ENCODE measurements around the gene COL4A2. TPM values are rescaled to one million over a fixed set of nuclear protein-coding genes. Genes with fewer than 3 reads are reported as not detected.
A peak's percentile ranks its signal among the peaks of the same experiment; 100 is the strongest.

Gene COL4A2
- total RNA-seq, 1 experiment from 2014 or later: 66.0 TPM

DNA sequence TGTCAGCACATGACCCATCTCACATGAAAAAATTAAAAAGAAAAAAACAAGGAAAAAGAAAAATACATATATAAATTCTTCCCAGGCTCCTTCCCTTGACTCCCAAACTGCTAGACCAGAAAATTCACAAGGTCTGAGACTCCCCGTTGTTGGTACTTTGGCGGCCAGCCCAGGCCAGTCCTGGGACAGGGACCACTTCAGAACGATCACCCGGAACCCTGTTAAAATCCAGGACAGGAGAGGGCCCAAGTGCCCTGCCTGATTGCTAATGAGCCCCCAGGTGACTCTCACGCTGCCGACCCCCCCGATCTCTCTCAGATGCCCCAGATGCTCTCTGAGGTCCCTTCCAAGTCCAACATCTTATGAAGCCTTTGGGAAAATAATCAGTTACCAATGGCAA lies 107.2 kb downstream of the COL4A2 start:
- no TSS peak for BruUV-seq (replicated peaks)
- H3K27ac Mint-ChIP-seq (ENCODE audit: low read depth, unreplicated experiment): no peak overlapping the region
- H3K4me1 Mint-ChIP-seq (ENCODE audit: insufficient read depth, unreplicated experiment): peaks cover 36% of the 10 kb centered on the region

GRCh38 chr13:110414931-110415330 lies 107.8 kb downstream of the COL4A2 start:
- Mint-ChIP-seq H3K27me3 (ENCODE audit: insufficient read depth, unreplicated experiment) (no peaks in the 10 kb centered on the region), H3K36me3 (ENCODE audit: insufficient read depth, unreplicated experiment) (no peaks in the 10 kb centered on the region), H3K4me1 (ENCODE audit: insufficient read depth, unreplicated experiment) (peaks cover 36% of the 10 kb centered on the region), H3K27ac (ENCODE audit: low read depth, unreplicated experiment) (no peak overlapping the region), H3K4me3 (ENCODE audit: unreplicated experiment) (no peak overlapping the region), H3K9me3 (ENCODE audit: unreplicated experiment) (no peaks in the 10 kb centered on the region)
- CTCF ChIA-PET: interaction anchor here (0.6 to 1.7 kb wide), 5 partner anchors 17 to 193 kb away, joined by 3 to 7 read pairs (median 3); partner anchors contain the start of gene COL4A1
- no peak for TF ChIP-seq CTCF (IDR thresholded peaks at IDR 0.05; ENCODE audit: unreplicated experiment)
- POLR2A ChIA-PET: interaction anchor here (1.2 to 1.7 kb wide), 2 partner anchors 156 to 196 kb away, joined by 3 read pairs; no protein-coding TSS in a partner anchor
- BruUV-seq (replicated peaks): no TSS peak
- DNase-seq (ENCODE audit: unreplicated experiment): no peak
- intact Hi-C loops (cut with micrococcal nuclease): no loop called here

More for the DNA sequence above, 107.2 kb downstream of the COL4A2 start:
- Mint-ChIP-seq H3K9me3 (ENCODE audit: unreplicated experiment) (no peaks in the 10 kb centered on the region), H3K4me3 (ENCODE audit: unreplicated experiment) (no peak overlapping the region), H3K27me3 (ENCODE audit: insufficient read depth, unreplicated experiment) (no peaks in the 10 kb centered on the region), H3K36me3 (ENCODE audit: insufficient read depth, unreplicated experiment) (no peaks in the 10 kb centered on the region)
- TF ChIP-seq CTCF (IDR thresholded peaks at IDR 0.05; ENCODE audit: unreplicated experiment): no peak
- intact Hi-C loops (cut with micrococcal nuclease): no loop called here
- no peak for DNase-seq (ENCODE audit: unreplicated experiment)
- ChIA-PET CTCF (interaction anchor here (1.0 kb wide), 1 partner anchor 192 kb away, joined by 3 read pairs; no protein-coding TSS in a partner anchor), POLR2A (no interaction called here)

DNA sequence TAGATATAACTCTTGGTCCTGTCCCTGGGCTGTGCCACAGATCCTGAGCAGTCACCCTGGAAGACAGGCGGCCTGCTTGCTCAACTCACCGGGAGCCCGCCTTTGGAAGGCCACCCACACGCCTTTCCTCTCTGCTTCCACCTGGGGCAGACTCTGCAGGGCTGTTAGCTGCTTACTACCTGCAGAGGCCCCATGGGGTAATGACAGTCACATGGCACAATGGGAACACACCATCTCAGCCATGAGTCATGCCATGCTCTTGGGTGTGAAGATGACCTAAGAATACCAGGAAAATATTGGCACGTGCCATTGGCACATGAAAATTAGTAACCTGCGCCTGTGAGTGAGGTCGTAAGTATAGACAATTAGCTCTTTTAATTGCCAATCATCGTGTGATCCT lies 108.6 kb downstream of the COL4A2 start:
- Mint-ChIP-seq H3K36me3 (ENCODE audit: insufficient read depth, unreplicated experiment) (no peaks in the 10 kb centered on the region), H3K27me3 (ENCODE audit: insufficient read depth, unreplicated experiment) (no peaks in the 10 kb centered on the region), H3K9me3 (ENCODE audit: unreplicated experiment) (no peaks in the 10 kb centered on the region), H3K4me1 (ENCODE audit: insufficient read depth, unreplicated experiment) (peaks cover 37% of the 10 kb centered on the region), H3K4me3 (ENCODE audit: unreplicated experiment) (no peak overlapping the region), H3K27ac (ENCODE audit: low read depth, unreplicated experiment) (peak overlapping the region; percentile 67)
- TF ChIP-seq CTCF (IDR thresholded peaks at IDR 0.05; ENCODE audit: unreplicated experiment): no peak
- peak; percentile 96 for DNase-seq (ENCODE audit: unreplicated experiment)
- intact Hi-C loops (cut with micrococcal nuclease): no loop called here
- ChIA-PET POLR2A (interaction anchor here (1.0 to 1.7 kb wide), 7 partner anchors 68 to 197 kb away, joined by 3 to 6 read pairs (median 4); partner anchors contain the start of gene RAB20), CTCF (interaction anchor here (0.5 to 1.8 kb wide), 14 partner anchors 11 to 1157 kb away, joined by 3 to 7 read pairs (median 3); partner anchors contain the start of gene NAXD)
- no TSS peak for BruUV-seq (replicated peaks)

- POLR2A ChIA-PET: interaction anchor here (1.0 to 1.7 kb wide), 7 partner anchors 69 to 198 kb away, joined by 3 to 6 read pairs (median 4); partner anchors contain the start of gene RAB20
- H3K4me3 Mint-ChIP-seq (ENCODE audit: unreplicated experiment): no peak overlapping the region
- H3K36me3 Mint-ChIP-seq (ENCODE audit: insufficient read depth, unreplicated experiment): no peaks in the 10 kb centered on the region
- CTCF ChIA-PET: interaction anchor here (0.5 to 1.8 kb wide), 13 partner anchors 11 to 1158 kb away, joined by 3 to 7 read pairs (median 3); partner anchors contain the start of gene NAXD
- no TSS peak for BruUV-seq (replicated peaks)
- H3K9me3 Mint-ChIP-seq (ENCODE audit: unreplicated experiment): peaks cover 4% of the 10 kb centered on the region
- no peaks in the 10 kb centered on the region for H3K27me3 Mint-ChIP-seq (ENCODE audit: insufficient read depth, unreplicated experiment)
- peak overlapping the region; percentile 67 for H3K27ac Mint-ChIP-seq (ENCODE audit: low read depth, unreplicated experiment)
- peak; percentile 53 for DNase-seq (ENCODE audit: unreplicated experiment)
- intact Hi-C loops (cut with micrococcal nuclease): no loop called here
- no peak for TF ChIP-seq CTCF (IDR thresholded peaks at IDR 0.05; ENCODE audit: unreplicated experiment)
- H3K4me1 Mint-ChIP-seq (ENCODE audit: insufficient read depth, unreplicated experiment): peaks cover 42% of the 10 kb centered on the region
Measured at GRCh38 chr13:110416131-110417025, 109.3 kb downstream of the COL4A2 start.
